Measurements from ENCODE around the gene NADK2.

NADK2 gene

DNA sequence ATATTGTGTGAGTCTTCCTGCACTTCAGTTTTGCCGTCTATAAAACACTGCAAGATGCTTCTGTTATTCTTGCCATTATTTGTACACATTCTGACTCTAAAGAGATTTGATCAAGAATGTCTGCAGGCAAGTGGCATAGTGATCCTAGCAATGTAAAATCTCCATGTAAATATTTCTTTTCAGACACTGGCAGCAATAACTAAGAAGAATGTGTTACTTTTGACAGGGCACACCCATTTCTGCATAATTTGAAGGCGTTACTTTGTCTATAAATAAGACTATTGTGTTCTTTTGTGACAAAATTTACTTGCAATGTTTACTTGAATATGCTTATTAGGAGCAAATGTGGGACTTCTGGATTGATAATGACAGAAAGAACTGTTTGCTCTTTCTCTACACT, 39.9 kb upstream of the NADK2 start:
- H3K4me3 ChIP-seq (ENCODE audit: low read length): no peak overlapping the region
- no peaks in the 10 kb centered on the region for H3K4me1 ChIP-seq (ENCODE audit: low read length)
- H3K27me3 ChIP-seq (replicated peaks; ENCODE audit: insufficient read depth, low read length): no peaks in the 10 kb centered on the region
- no peaks in the 10 kb centered on the region for H4K20me1 ChIP-seq (ENCODE audit: insufficient read depth, low read length)
- H3K36me3 ChIP-seq (replicated peaks; ENCODE audit: insufficient read depth, low read length): no peaks in the 10 kb centered on the region
- no peak overlapping the region for H3K4me2 ChIP-seq (ENCODE audit: low read depth, low read length)
- no peak for DNase-seq
- TF ChIP-seq, protein P1, sequence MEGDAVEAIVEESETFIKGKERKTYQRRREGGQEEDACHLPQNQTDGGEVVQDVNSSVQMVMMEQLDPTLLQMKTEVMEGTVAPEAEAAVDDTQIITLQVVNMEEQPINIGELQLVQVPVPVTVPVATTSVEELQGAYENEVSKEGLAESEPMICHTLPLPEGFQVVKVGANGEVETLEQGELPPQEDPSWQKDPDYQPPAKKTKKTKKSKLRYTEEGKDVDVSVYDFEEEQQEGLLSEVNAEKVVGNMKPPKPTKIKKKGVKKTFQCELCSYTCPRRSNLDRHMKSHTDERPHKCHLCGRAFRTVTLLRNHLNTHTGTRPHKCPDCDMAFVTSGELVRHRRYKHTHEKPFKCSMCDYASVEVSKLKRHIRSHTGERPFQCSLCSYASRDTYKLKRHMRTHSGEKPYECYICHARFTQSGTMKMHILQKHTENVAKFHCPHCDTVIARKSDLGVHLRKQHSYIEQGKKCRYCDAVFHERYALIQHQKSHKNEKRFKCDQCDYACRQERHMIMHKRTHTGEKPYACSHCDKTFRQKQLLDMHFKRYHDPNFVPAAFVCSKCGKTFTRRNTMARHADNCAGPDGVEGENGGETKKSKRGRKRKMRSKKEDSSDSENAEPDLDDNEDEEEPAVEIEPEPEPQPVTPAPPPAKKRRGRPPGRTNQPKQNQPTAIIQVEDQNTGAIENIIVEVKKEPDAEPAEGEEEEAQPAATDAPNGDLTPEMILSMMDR (IDR thresholded peaks at IDR 0.05; ENCODE audit: low read length): no peak
- TF ChIP-seq EZH2phosphoT487 (IDR thresholded peaks at IDR 0.05; ENCODE audit: low read length) (no peak), EZH2 (optimal IDR thresholded peaks at IDR 0.05; ENCODE audit: low read depth, low read length) (no peak)
- no peak overlapping the region for H3K9ac ChIP-seq (ENCODE audit: low read length)
- no peaks in the 10 kb centered on the region for H3K9me2 ChIP-seq (replicated peaks; ENCODE audit: insufficient read depth, low read length)
- no peaks in the 10 kb centered on the region for H3F3A ChIP-seq (ENCODE audit: insufficient read depth, low read length)
- no peak overlapping the region for H2AFZ ChIP-seq (ENCODE audit: low read length)
- no peak overlapping the region for H3K27ac ChIP-seq (ENCODE audit: low read length)
- no peaks in the 10 kb centered on the region for H3K79me2 ChIP-seq (ENCODE audit: low read length)
- no peaks in the 10 kb centered on the region for H3K9me3 ChIP-seq (replicated peaks; ENCODE audit: insufficient read depth, low read length)

DNA sequence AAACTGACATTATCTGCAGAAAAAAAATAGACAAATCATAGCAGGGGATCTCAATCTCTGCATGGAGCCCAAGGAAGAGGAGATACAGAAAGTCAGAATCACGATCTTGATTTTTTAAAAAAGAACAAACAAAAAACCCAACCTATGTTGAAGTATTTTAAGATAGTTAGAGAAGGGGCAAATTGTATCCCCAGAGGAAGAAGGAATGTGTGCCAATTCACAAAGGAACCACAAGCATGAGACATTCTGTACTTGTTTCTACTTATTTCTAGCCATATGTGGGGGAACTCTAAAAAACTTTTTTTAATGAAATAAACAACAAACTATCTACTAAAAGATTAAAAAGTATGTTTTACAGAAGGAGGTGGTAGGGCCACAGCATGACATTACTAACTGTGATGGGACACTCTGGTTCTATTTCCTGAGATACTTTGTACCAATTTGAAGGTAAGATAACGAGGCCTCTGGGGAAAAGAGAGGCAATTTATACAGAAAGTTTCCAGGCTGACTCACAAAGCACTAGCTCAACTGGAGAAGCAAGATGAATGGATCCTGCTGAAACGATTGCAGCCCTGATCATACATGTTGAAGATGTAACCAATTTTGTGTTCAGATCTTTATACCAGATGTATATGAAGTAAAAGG, 37.5 kb upstream of the NADK2 start:
- no peaks in the 10 kb centered on the region for H3K36me3 ChIP-seq (replicated peaks; ENCODE audit: insufficient read depth, low read length)
- no peak overlapping the region for H2AFZ ChIP-seq (ENCODE audit: low read length)
- H3K9ac ChIP-seq (ENCODE audit: low read length): no peak overlapping the region
- H3K9me3 ChIP-seq (replicated peaks; ENCODE audit: insufficient read depth, low read length): no peaks in the 10 kb centered on the region
- H3K79me2 ChIP-seq (ENCODE audit: low read length): no peaks in the 10 kb centered on the region
- TF ChIP-seq EZH2 (optimal IDR thresholded peaks at IDR 0.05; ENCODE audit: low read depth, low read length) (no peak), EZH2phosphoT487 (IDR thresholded peaks at IDR 0.05; ENCODE audit: low read length) (no peak)
- TF ChIP-seq, protein P1 (IDR thresholded peaks at IDR 0.05; ENCODE audit: low read length): no peak
- no peaks in the 10 kb centered on the region for H4K20me1 ChIP-seq (ENCODE audit: insufficient read depth, low read length)
- H3K27me3 ChIP-seq (replicated peaks; ENCODE audit: insufficient read depth, low read length): peaks cover 7% of the 10 kb centered on the region; the same call in 1 of the 2 replicates
- H3K4me1 ChIP-seq (ENCODE audit: low read length): no peaks in the 10 kb centered on the region
- no peak overlapping the region for H3K4me3 ChIP-seq (ENCODE audit: low read length)
- H3K9me2 ChIP-seq (replicated peaks; ENCODE audit: insufficient read depth, low read length): no peaks in the 10 kb centered on the region
- no peak overlapping the region for H3K4me2 ChIP-seq (ENCODE audit: low read depth, low read length)
- peak; percentile 5 for DNase-seq
- H3F3A ChIP-seq (ENCODE audit: insufficient read depth, low read length): no peaks in the 10 kb centered on the region
- H3K27ac ChIP-seq (ENCODE audit: low read length): no peak overlapping the region

DNA sequence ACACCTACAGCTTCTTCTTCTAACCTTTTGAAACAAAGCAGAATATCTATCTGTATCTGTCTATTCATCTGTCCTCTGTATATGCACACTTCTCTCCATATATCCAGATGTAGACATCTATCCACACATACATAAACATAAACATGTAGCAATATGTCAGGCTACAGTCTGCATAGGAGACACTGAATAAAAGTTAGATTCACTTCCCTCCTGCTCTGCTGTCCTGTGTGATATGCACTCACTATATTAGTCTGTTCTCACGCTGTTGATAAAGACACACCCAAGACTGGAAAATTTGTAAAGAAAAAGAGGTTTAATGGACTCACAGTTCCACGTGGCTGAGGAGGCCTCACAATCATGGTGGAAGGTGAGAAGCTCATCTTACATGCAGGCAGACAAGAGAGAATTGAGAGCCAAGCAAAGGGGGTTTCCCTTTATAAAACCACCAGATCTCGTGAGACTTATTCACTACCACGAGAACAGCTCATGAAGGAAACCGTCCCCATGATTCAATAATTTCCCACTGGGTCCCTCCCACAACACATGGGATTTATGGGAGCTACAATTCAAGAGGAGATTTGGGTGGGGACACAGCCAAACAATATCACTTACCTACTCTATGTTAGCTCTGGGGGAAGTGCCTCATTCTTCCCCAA, 35.9 kb upstream of the NADK2 start:
- Histone ChIP-seq H3K9me2 (replicated peaks; ENCODE audit: insufficient read depth, low read length) (no peaks in the 10 kb centered on the region), H3K27me3 (replicated peaks; ENCODE audit: insufficient read depth, low read length) (peaks cover 7% of the 10 kb centered on the region; the same call in 1 of the 2 replicates), H3K36me3 (replicated peaks; ENCODE audit: insufficient read depth, low read length) (no peaks in the 10 kb centered on the region), H3F3A (ENCODE audit: insufficient read depth, low read length) (no peaks in the 10 kb centered on the region), H3K9me3 (replicated peaks; ENCODE audit: insufficient read depth, low read length) (no peaks in the 10 kb centered on the region), H3K4me2 (ENCODE audit: low read depth, low read length) (no peak overlapping the region), H3K79me2 (ENCODE audit: low read length) (no peaks in the 10 kb centered on the region), H2AFZ (ENCODE audit: low read length) (no peak overlapping the region), H4K20me1 (ENCODE audit: insufficient read depth, low read length) (no peaks in the 10 kb centered on the region), H3K27ac (ENCODE audit: low read length) (no peak overlapping the region), H3K9ac (ENCODE audit: low read length) (no peak overlapping the region), H3K4me1 (ENCODE audit: low read length) (no peaks in the 10 kb centered on the region), H3K4me3 (ENCODE audit: low read length) (no peak overlapping the region)
- TF ChIP-seq EZH2 (optimal IDR thresholded peaks at IDR 0.05; ENCODE audit: low read depth, low read length) (no peak), EZH2phosphoT487 (IDR thresholded peaks at IDR 0.05; ENCODE audit: low read length) (no peak)
- TF ChIP-seq, protein P1 (IDR thresholded peaks at IDR 0.05; ENCODE audit: low read length): no peak
- peak; percentile 3 for DNase-seq

Data from MM.1S (cell line).